ENCODE results near the gene RIPK3.
A peak's percentile ranks its signal among the peaks of the same experiment; 100 is the strongest.

RIPK3 gene

GRCh38 chr14:24322672-24323071 lies 17.1 kb downstream of the RIPK3 start:
- no peak for DNase-seq (ENCODE audit: low read depth)

- DNase-seq (ENCODE audit: low read depth), result no peak
Measured at GRCh38 chr14:24321212-24321975, 18.4 kb downstream of the RIPK3 start.

- no peak for DNase-seq (ENCODE audit: low read depth)
Measured at GRCh38 chr14:24317141-24317928, 22.5 kb downstream of the RIPK3 start.

GRCh38 chr14:24316597-24316950 lies 23.2 kb downstream of the RIPK3 start:
- no peak for DNase-seq (ENCODE audit: low read depth)

- no peak for DNase-seq (ENCODE audit: low read depth)
Measured at GRCh38 chr14:24315807-24316596, 23.8 kb downstream of the RIPK3 start.

- no peak for DNase-seq (ENCODE audit: low read depth)
Measured at GRCh38 chr14:24315243-24315806, 24.5 kb downstream of the RIPK3 start.

- DNase-seq (ENCODE audit: low read depth), result no peak
Measured at GRCh38 chr14:24314377-24315193, 25.2 kb downstream of the RIPK3 start.

GRCh38 chr14:24313913-24314312 lies 25.9 kb downstream of the RIPK3 start:
- no peak for DNase-seq (ENCODE audit: low read depth)

GRCh38 chr14:24312736-24313507 lies 26.9 kb downstream of the RIPK3 start:
- DNase-seq (ENCODE audit: low read depth), result no peak

- DNase-seq (ENCODE audit: low read depth), result no peak
Measured at GRCh38 chr14:24311837-24312615, 27.8 kb downstream of the RIPK3 start.

- peak; percentile 43 for DNase-seq (ENCODE audit: low read depth)
Measured at GRCh38 chr14:24310646-24311604, 28.9 kb downstream of the RIPK3 start, which contains the start of gene LTB4R. TSS of gene LTB4R (plus strand) at chr14:24311502. CDS start at chr14:24315652, 4,150 bp downstream.

- no peak for DNase-seq (ENCODE audit: low read depth)
Measured at GRCh38 chr14:24310265-24310645, 29.5 kb downstream of the RIPK3 start.

- no peak for DNase-seq (ENCODE audit: low read depth)
Measured at GRCh38 chr14:24309538-24310264, 30.1 kb downstream of the RIPK3 start, which contains the start of gene LTB4R2. TSS of gene LTB4R2 (plus strand) at chr14:24310140. CDS start at chr14:24310665, 525 bp downstream.

- no peak for DNase-seq (ENCODE audit: low read depth)
Measured at GRCh38 chr14:24308342-24309124, 31.3 kb downstream of the RIPK3 start.

GRCh38 chr14:24307575-24308341 lies 32.0 kb downstream of the RIPK3 start, which contains the start of gene CIDEB:
TSS of gene CIDEB (minus strand) at chr14:24307977. CDS start at chr14:24307858, 119 bp downstream.
- peak; percentile 46 for DNase-seq (ENCODE audit: low read depth)

GRCh38 chr14:24307156-24307574 lies 32.6 kb downstream of the RIPK3 start:
- DNase-seq (ENCODE audit: low read depth), result no peak

Data from T follicular helper cell (primary cell).